Lung (tissue), 12 donors: ENCODE measurements around the gene CD2. TPM values are rescaled to one million over a fixed set of nuclear protein-coding genes. Genes with fewer than 3 reads are reported as not detected.

Experiments
- ATAC-seq: fragments of 200-7000 bp; cut with Tn5 transposase; one replicate; pipeline ENCODE4 v1.9.1; 2020; ENCODE audit warnings: moderate number of reproducible peaks; ENCODE audit not compliant: insufficient read depth, low FRiP score
- DNase-seq, 3 donors: peaks; one replicate each; pipeline ENCODE4 v3.0.0-alpha.2; 2013 to 2017
- H3K27ac ChIP-seq, 2 donors: one replicate each; pipeline ENCODE4 v1.5.1; 2013; ENCODE audit warnings: mild to moderate bottlenecking in 2 of 2, moderate library complexity in 2 of 2, control low read depth in 1 of 2, inconsistent platforms in 1 of 2, low read depth in 1 of 2, low read length in 1 of 2
- H3K27me3 ChIP-seq, 3 donors: one replicate each; pipeline ENCODE4 v1.5.1; 2013; ENCODE audit warnings: low read length in 2 of 3; ENCODE audit not compliant: control insufficient read depth in 3 of 3, insufficient read depth in 3 of 3
- H3K36me3 ChIP-seq, 4 donors: one replicate each; pipeline ENCODE4 v1.5.1; 2013; ENCODE audit warnings: low read length in 4 of 4, mild to moderate bottlenecking in 1 of 4, moderate library complexity in 1 of 4; ENCODE audit not compliant: control insufficient read depth in 4 of 4, insufficient read depth in 4 of 4
- H3K4me1 ChIP-seq, 5 donors: one replicate each; pipeline ENCODE4 v1.5.1; 2013; ENCODE audit warnings: low read length in 5 of 5, mild to moderate bottlenecking in 2 of 5, moderate library complexity in 1 of 5; ENCODE audit not compliant: control insufficient read depth in 5 of 5, insufficient read depth in 5 of 5
- H3K4me3 ChIP-seq: one replicate; pipeline ENCODE4 v1.5.1; 2013; ENCODE audit warnings: mild to moderate bottlenecking, control low read depth, moderate library complexity
- H3K9ac ChIP-seq, 2 donors: one replicate each; pipeline ENCODE4 v1.5.1; 2013; ENCODE audit warnings: low read length in 2 of 2, control low read depth in 1 of 2; ENCODE audit not compliant: insufficient read depth in 1 of 2
- H3K9me3 ChIP-seq, 4 donors: one replicate each; pipeline ENCODE4 v1.5.1; 2013; ENCODE audit warnings: low read length in 3 of 4, mild to moderate bottlenecking in 1 of 4, moderate library complexity in 1 of 4; ENCODE audit not compliant: control insufficient read depth in 4 of 4, insufficient read depth in 3 of 4
- WGBS, 2 donors: extraction: QIAGEN DNeasy Blood & Tissue Kit; methylation state at CpG; one replicate each; pipeline ENCODE4 v1.1.7; 2013; 5-methylcytosine and 5-hydroxymethylcytosine counted together
- polyA plus RNA-seq, 2 donors: library from polyadenylated mRNA; stranded (reverse); fragments of 200-250 nt; gene quantifications; one replicate each; pipeline ENCODE4 v1.2.1, GENCODE V29; 2013
- total RNA-seq, 2 donors: library from RNA; depleted of rRNA in 1 of 2; stranded (reverse); fragments of >200 nt in 1 of 2; gene quantifications; one replicate each; pipeline ENCODE4 v1.2.1, GENCODE V29; 2014 to 2021
- TF ChIP-seq, protein P1 (sequence below): IDR thresholded peaks from 2 replicates; pipeline ENCODE4 v1.5.1; 2012; ENCODE audit warnings: mild to moderate bottlenecking; ENCODE audit errors: control extremely low read depth, extremely low read depth
- donor health status: control.
- donor health status: control.
- donor health status: Bipolar disorder and iron deficiency.
- donor health status: healthy.
- donor health status: DM: yes; HTN: yes; CAD: no.

The CD2 gene
- total and polyA plus RNA-seq, 4 donors, result 2.4 to 5.2 (median 4.9) TPM

- Histone ChIP-seq H3K4me3 (no peak overlapping the region), H3K4me1 (no peaks in the 10 kb centered on the region), H3K9me3 (no peaks in the 10 kb centered on the region), H3K27ac (no peak overlapping the region), H3K9ac (no peak overlapping the region), H3K27me3 (no peaks in the 10 kb centered on the region), H3K36me3 (no peaks in the 10 kb centered on the region)
- TF ChIP-seq, protein P1, sequence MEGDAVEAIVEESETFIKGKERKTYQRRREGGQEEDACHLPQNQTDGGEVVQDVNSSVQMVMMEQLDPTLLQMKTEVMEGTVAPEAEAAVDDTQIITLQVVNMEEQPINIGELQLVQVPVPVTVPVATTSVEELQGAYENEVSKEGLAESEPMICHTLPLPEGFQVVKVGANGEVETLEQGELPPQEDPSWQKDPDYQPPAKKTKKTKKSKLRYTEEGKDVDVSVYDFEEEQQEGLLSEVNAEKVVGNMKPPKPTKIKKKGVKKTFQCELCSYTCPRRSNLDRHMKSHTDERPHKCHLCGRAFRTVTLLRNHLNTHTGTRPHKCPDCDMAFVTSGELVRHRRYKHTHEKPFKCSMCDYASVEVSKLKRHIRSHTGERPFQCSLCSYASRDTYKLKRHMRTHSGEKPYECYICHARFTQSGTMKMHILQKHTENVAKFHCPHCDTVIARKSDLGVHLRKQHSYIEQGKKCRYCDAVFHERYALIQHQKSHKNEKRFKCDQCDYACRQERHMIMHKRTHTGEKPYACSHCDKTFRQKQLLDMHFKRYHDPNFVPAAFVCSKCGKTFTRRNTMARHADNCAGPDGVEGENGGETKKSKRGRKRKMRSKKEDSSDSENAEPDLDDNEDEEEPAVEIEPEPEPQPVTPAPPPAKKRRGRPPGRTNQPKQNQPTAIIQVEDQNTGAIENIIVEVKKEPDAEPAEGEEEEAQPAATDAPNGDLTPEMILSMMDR, result no peak
- ATAC-seq (no peak), DNase-seq (no peak)
- 84 to 90% methylated on average over 4 of the region's 4 CpGs for WGBS, 2 donors
Measured at GRCh38 chr1:116721451-116722007, 32.7 kb upstream of the CD2 start.

- TF ChIP-seq, protein P1, result no peak
- ATAC-seq, result no peak
- Histone ChIP-seq H3K9me3 (no peaks in the 10 kb centered on the region), H3K27me3 (no peaks in the 10 kb centered on the region), H3K27ac (no peak overlapping the region), H3K9ac (no peak overlapping the region), H3K36me3 (no peaks in the 10 kb centered on the region), H3K4me1 (no peaks in the 10 kb centered on the region), H3K4me3 (no peak overlapping the region)
- no peak for DNase-seq
- WGBS, 2 donors, result 86 to 91% methylated on average over 4 of the region's 4 CpGs
Measured at GRCh38 chr1:116722016-116722838, 32.0 kb upstream of the CD2 start.

GRCh38 chr1:116724765-116725375 lies 29.4 kb upstream of the CD2 start:
- Histone ChIP-seq H3K27me3 (no peaks in the 10 kb centered on the region), H3K9me3 (no peaks in the 10 kb centered on the region), H3K36me3 (no peaks in the 10 kb centered on the region), H3K4me1 (no peaks in the 10 kb centered on the region), H3K27ac (no peak overlapping the region), H3K4me3 (no peak overlapping the region), H3K9ac (no peak overlapping the region)
- ATAC-seq, result no peak
- peak; percentile 39 to 65 (median 63) for DNase-seq
- TF ChIP-seq, protein P1, result peak; percentile 48
- 45 to 47% methylated on average over 7 of the region's 7 CpGs for WGBS, 2 donors
